Measurements from ENCODE around the gene RUBCN. TPM values are rescaled to one million over a fixed set of nuclear protein-coding genes. Genes with fewer than 3 reads are reported as not detected.
"Not testable (repeated sequence)": the region's sequence is repeated elsewhere in the genome, so short reads cannot be mapped to it uniquely, and the experiment has no call there.

Gene RUBCN
- total RNA-seq, 1 experiment from 2014 or later, result 53.1 TPM

- no peak for DNase-seq (ENCODE audit: low read depth)
Observed at GRCh38 chr3:197685546-197685945, 51.2 kb downstream of the RUBCN start.

- no peak for DNase-seq (ENCODE audit: low read depth)
Observed at GRCh38 chr3:197683191-197683590, 53.5 kb downstream of the RUBCN start.

- no peak for DNase-seq (ENCODE audit: low read depth)
Observed at GRCh38 chr3:197682713-197683112, 54.0 kb downstream of the RUBCN start.

- DNase-seq (ENCODE audit: low read depth), result no peak
Observed at GRCh38 chr3:197680955-197681521, 55.7 kb downstream of the RUBCN start.

- DNase-seq (ENCODE audit: low read depth), result no peak
Observed at GRCh38 chr3:197675951-197676350, 60.8 kb downstream of the RUBCN start.

- DNase-seq (ENCODE audit: low read depth), result no peak
Observed at GRCh38 chr3:197675563-197675860, 61.2 kb downstream of the RUBCN start.

- no peak for DNase-seq (ENCODE audit: low read depth)
Observed at GRCh38 chr3:197674741-197675562, 61.8 kb downstream of the RUBCN start.

GRCh38 chr3:197673170-197673569, 63.5 kb downstream of the RUBCN start:
- DNase-seq (ENCODE audit: low read depth), result no peak

GRCh38 chr3:197670361-197670760, 66.3 kb downstream of the RUBCN start:
- no peak for DNase-seq (ENCODE audit: low read depth)

GRCh38 chr3:197667968-197668367, 68.7 kb downstream of the RUBCN start:
- DNase-seq (ENCODE audit: low read depth), result no peak

GRCh38 chr3:197667293-197667692, 69.4 kb downstream of the RUBCN start:
- not testable (repeated sequence) for DNase-seq (ENCODE audit: low read depth)

GRCh38 chr3:197666221-197666842, 70.4 kb downstream of the RUBCN start:
- not testable (repeated sequence) for DNase-seq (ENCODE audit: low read depth)

- DNase-seq (ENCODE audit: low read depth), result not testable (repeated sequence)
Observed at GRCh38 chr3:197665549-197665948, 71.2 kb downstream of the RUBCN start.

GRCh38 chr3:197665142-197665491, 71.6 kb downstream of the RUBCN start:
- DNase-seq (ENCODE audit: low read depth), result not testable (repeated sequence)

GRCh38 chr3:197664414-197665141, 72.1 kb downstream of the RUBCN start:
- not testable (repeated sequence) for DNase-seq (ENCODE audit: low read depth)

GRCh38 chr3:197663367-197664140, 73.2 kb downstream of the RUBCN start:
- DNase-seq (ENCODE audit: low read depth), result not testable (repeated sequence)

GRCh38 chr3:197662352-197662751, 74.4 kb downstream of the RUBCN start:
- not testable (repeated sequence) for DNase-seq (ENCODE audit: low read depth)

- DNase-seq (ENCODE audit: low read depth), result not testable (repeated sequence)
Observed at GRCh38 chr3:197661874-197662273, 74.8 kb downstream of the RUBCN start.

GRCh38 chr3:197661234-197661834, 75.4 kb downstream of the RUBCN start:
- not testable (repeated sequence) for DNase-seq (ENCODE audit: low read depth)

- DNase-seq (ENCODE audit: low read depth), result not testable (repeated sequence)
Observed at GRCh38 chr3:197659701-197660100, 77.0 kb downstream of the RUBCN start.

GRCh38 chr3:197659144-197659543, 77.6 kb downstream of the RUBCN start:
- DNase-seq (ENCODE audit: low read depth), result not testable (repeated sequence)

All from M059J (cell line).